Endothelial cell of umbilical vein (primary cell): ENCODE results near the gene IQGAP2. TPM values are rescaled to one million over a fixed set of nuclear protein-coding genes. Genes with fewer than 3 reads are reported as not detected.

Source experiments
- BruUV-seq: library from RNA; stranded (reverse); fragments of 400-500 nt; replicated peaks from 2 replicates; lab custom pipeline; 2021; lab: Mats Ljungman, UMichigan
- CTCF ChIA-PET: fragments of 300-600, 350-600 bp; sonication (Branson Sonifier 250); formaldehyde crosslinking; loops from one replicate; lab custom pipeline; 2021; ENCODE audit warnings: antibody characterized with exemption, inconsistent platforms; lab: Charles Lee
- POLR2A ChIA-PET: fragments of 300-600, 350-600 bp; sonication (Branson Sonifier 250); formaldehyde crosslinking; loops from one replicate; lab custom pipeline; 2021; ENCODE audit warnings: antibody characterized with exemption, inconsistent platforms; lab: Charles Lee
- DNase-seq: peaks from one replicate; pipeline ENCODE4 v3.0.0-alpha.2; 2011; ENCODE audit warnings: low read depth, low spot score
- FAIRE-seq: peaks from 2 replicates; lab custom pipeline; 2011; peaks lifted over from hg19 to GRCh38; lab: Jason Lieb, UNC
- H2AFZ ChIP-seq: 2 replicates; pipeline ENCODE4 v1.6.0; 2012; ENCODE audit warnings: low read depth, low read length, control low read depth, inconsistent platforms
- H3K27ac ChIP-seq: 2 replicates; pipeline ENCODE4 v1.5.1; 2011; ENCODE audit warnings: low read depth, mild to moderate bottlenecking, control low read depth, low read length, moderate library complexity; ENCODE audit not compliant: insufficient read depth
- H3K27me3 ChIP-seq, 2 experiments: 2 replicates each; pipeline versions ENCODE4 v1.6.0 to v1.6.1; 2011; ENCODE audit warnings: low read length in 2 of 2, mixed read lengths in 1 of 2; ENCODE audit not compliant: control insufficient read depth in 2 of 2, insufficient read depth in 2 of 2
- H3K36me3 ChIP-seq, 2 experiments: 2 replicates in 1 of 2; 3 replicates in 1 of 2; pipeline ENCODE4 v1.5.1; 2011; ENCODE audit warnings: low read length in 2 of 2, mild to moderate bottlenecking in 1 of 2, moderate library complexity in 1 of 2; ENCODE audit not compliant: control insufficient read depth in 2 of 2, insufficient read depth in 2 of 2; ENCODE audit errors: extremely low read depth in 1 of 2
- H3K4me1 ChIP-seq: 3 replicates; pipeline ENCODE4 v1.5.1; 2011; ENCODE audit warnings: mild to moderate bottlenecking, low read length; ENCODE audit not compliant: control insufficient read depth, insufficient read depth; ENCODE audit errors: extremely low read depth
- H3K4me2 ChIP-seq: 2 replicates; pipeline ENCODE4 v1.6.1; 2011; ENCODE audit warnings: low read length, control low read depth, mixed read lengths; ENCODE audit not compliant: insufficient read depth
- H3K4me3 ChIP-seq, 3 experiments: fragments of 200-600 bp in 1 of 3; sonication (generic), shearing (Covaris generic) in 1 of 3; replicated peaks in 1 of 3; 2 replicates each; pipeline ENCODE4 v1.5.1; 2011 to 2016; ENCODE audit warnings: control low read depth in 3 of 3, low read length in 3 of 3, mild to moderate bottlenecking in 2 of 3, inconsistent platforms in 1 of 3, low read depth in 1 of 3, moderate library complexity in 1 of 3; ENCODE audit not compliant: insufficient read depth in 1 of 3
- H3K79me2 ChIP-seq: 2 replicates; pipeline ENCODE4 v1.6.0; 2012; ENCODE audit warnings: low read length, inconsistent platforms; ENCODE audit not compliant: control insufficient read depth, insufficient read depth
- H3K9ac ChIP-seq: replicated peaks from 2 replicates; pipeline ENCODE3; 2011; ENCODE audit warnings: low read length, control low read depth; ENCODE audit not compliant: insufficient read depth; ENCODE audit errors: extremely low read depth
- H3K9me1 ChIP-seq: replicated peaks from 3 replicates; pipeline ENCODE4 v1.6.0; 2011; ENCODE audit warnings: mild to moderate bottlenecking, low read length; ENCODE audit not compliant: control insufficient read depth, insufficient read depth; ENCODE audit errors: extremely low read depth
- H3K9me3 ChIP-seq: replicated peaks from 2 replicates; pipeline ENCODE4 v1.5.1; 2012; ENCODE audit warnings: low read length, inconsistent platforms; ENCODE audit not compliant: control insufficient read depth, insufficient read depth
- H4K20me1 ChIP-seq: replicated peaks from 2 replicates; pipeline ENCODE3; 2011; ENCODE audit warnings: mild to moderate bottlenecking, low read length; ENCODE audit not compliant: control insufficient read depth, insufficient read depth; ENCODE audit errors: extremely low read depth
- EZH2 ChIP-seq: IDR thresholded peaks from 2 replicates; pipeline ENCODE4 v1.6.1; 2012; ENCODE audit warnings: borderline replicate concordance, low read depth, mild to moderate bottlenecking, moderate library complexity, low read length, inconsistent platforms; ENCODE audit not compliant: severe bottlenecking
- FOS ChIP-seq: IDR thresholded peaks from 2 replicates; pipeline ENCODE4 v1.6.1; 2011; ENCODE audit warnings: mild to moderate bottlenecking, low read length, moderate library complexity, borderline replicate concordance; ENCODE audit not compliant: insufficient read depth
- GATA2 ChIP-seq: IDR thresholded peaks from 2 replicates; pipeline ENCODE4 v1.7.0; 2011; ENCODE audit warnings: low read depth, mild to moderate bottlenecking, moderate library complexity, mixed read lengths, low read length; ENCODE audit not compliant: insufficient read length, insufficient read depth
- JUN ChIP-seq: IDR thresholded peaks from 2 replicates; pipeline ENCODE4 v1.6.1; 2011; ENCODE audit warnings: borderline replicate concordance, low read depth; ENCODE audit not compliant: insufficient read length, insufficient read depth
- MYC ChIP-seq: IDR thresholded peaks from one replicate; pipeline ENCODE4 v1.6.1; 2011; ENCODE audit warnings: mild to moderate bottlenecking, low read depth, low read length
- POLR2AphosphoS5 ChIP-seq: IDR thresholded peaks from 2 replicates; pipeline ENCODE4 v1.6.1; 2012; ENCODE audit warnings: low read depth, mild to moderate bottlenecking, control low read depth, low read length, moderate library complexity; ENCODE audit not compliant: insufficient read depth
- dilution Hi-C: fragments of 300-500 bp; cut with MboI; formaldehyde crosslinking; loops from one replicate; pipeline ENCODE4 v1.15.0; 2019; ENCODE audit warnings: low sequenced_read_pairs; ENCODE audit not compliant: extremely low pct_ligation_motif_present
- intact Hi-C: fragments of 100-400 bp; cut with micrococcal nuclease; formaldehyde crosslinking; loops from one replicate; pipeline ENCODE4 v1.10.0; 2022
- polyA plus RNA-seq, 4 experiments: library from polyadenylated mRNA; depleted of rRNA in 3 of 4; stranded (reverse) in 3 of 4; unstranded in 1 of 4; fragments of >200 nt; gene quantifications; 2 replicates each; pipeline versions ENCODE4 v1.2.1 to v1.2.3, GENCODE V29; 2011 to 2012; ENCODE audit warnings: missing spikeins in 1 of 4
- total RNA-seq: library from RNA; stranded (reverse); gene quantifications from 2 replicates; pipeline ENCODE4 v1.2.3, GENCODE V29; 2021
- TF ChIP-seq, protein P1 (sequence below), 2 donors: IDR thresholded peaks; 1 replicate in 1 of 2; 2 replicates in 1 of 2; pipeline ENCODE4 v1.5.1; 2011; ENCODE audit warnings: low read length in 2 of 2, mild to moderate bottlenecking in 2 of 2, moderate library complexity in 2 of 2, control low read depth in 1 of 2, inconsistent platforms in 1 of 2, low read depth in 1 of 2; ENCODE audit not compliant: insufficient read depth in 1 of 2; ENCODE audit errors: extremely low read depth in 1 of 2

IQGAP2 gene
- total and polyA plus RNA-seq, 2 donors (not counting 3 experiments of a cell fraction or from before 2014, with no cell fraction given), result 4.5 to 4.7 TPM

DNA sequence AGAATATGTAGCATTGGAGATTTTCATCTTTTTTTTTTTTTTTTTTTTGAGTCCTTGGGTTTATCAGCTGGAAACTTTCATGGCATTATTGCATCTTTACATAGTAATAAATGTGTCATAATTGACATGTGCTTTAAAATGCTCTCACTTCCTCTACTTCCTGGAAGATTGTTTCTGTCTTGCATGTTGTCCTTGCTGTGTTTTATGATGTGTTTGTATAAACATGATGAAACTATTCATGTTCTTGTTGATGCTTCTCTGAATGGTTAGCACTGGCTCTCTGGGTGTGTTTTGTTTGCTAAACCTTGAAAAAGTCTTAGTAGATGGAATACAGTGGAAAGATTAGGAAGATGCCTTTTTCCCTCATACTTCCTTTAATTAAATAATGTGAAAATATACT is 87.9 kb downstream of the IQGAP2 start:
- no peaks in the 10 kb centered on the region for H3K9me3 ChIP-seq
- TF ChIP-seq, protein P1, sequence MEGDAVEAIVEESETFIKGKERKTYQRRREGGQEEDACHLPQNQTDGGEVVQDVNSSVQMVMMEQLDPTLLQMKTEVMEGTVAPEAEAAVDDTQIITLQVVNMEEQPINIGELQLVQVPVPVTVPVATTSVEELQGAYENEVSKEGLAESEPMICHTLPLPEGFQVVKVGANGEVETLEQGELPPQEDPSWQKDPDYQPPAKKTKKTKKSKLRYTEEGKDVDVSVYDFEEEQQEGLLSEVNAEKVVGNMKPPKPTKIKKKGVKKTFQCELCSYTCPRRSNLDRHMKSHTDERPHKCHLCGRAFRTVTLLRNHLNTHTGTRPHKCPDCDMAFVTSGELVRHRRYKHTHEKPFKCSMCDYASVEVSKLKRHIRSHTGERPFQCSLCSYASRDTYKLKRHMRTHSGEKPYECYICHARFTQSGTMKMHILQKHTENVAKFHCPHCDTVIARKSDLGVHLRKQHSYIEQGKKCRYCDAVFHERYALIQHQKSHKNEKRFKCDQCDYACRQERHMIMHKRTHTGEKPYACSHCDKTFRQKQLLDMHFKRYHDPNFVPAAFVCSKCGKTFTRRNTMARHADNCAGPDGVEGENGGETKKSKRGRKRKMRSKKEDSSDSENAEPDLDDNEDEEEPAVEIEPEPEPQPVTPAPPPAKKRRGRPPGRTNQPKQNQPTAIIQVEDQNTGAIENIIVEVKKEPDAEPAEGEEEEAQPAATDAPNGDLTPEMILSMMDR (IDR thresholded peaks at IDR 0.05; ENCODE audit: extremely low read depth in 1 of 2, insufficient read depth in 1 of 2, low read depth in 1 of 2, low read length in 2 of 2), result no peak
- no peak for TF ChIP-seq MYC
- TF ChIP-seq GATA2, result no peak
- no peak for TF ChIP-seq JUN
- TF ChIP-seq EZH2, result no peak
- TF ChIP-seq FOS, result no peak
- TF ChIP-seq POLR2AphosphoS5, result no peak
- H3K27me3 ChIP-seq, result peaks cover 2% of the 10 kb centered on the region in 2 experiments

More for the DNA sequence above, 87.9 kb downstream of the IQGAP2 start:
- H3K27ac ChIP-seq, result no peak overlapping the region
- H3K4me2 ChIP-seq, result no peak overlapping the region
- H3K36me3 ChIP-seq, result no peaks in the 10 kb centered on the region
- DNase-seq (no peak), FAIRE-seq (no peak)
- ChIA-PET CTCF (no interaction called here), POLR2A (no interaction called here)
- intact Hi-C loops (no loop called here), dilution Hi-C loops (no loop called here)
- H2AFZ ChIP-seq, result no peak overlapping the region
- no peaks in the 10 kb centered on the region for H4K20me1 ChIP-seq
- BruUV-seq, result no TSS peak
- no peaks in the 10 kb centered on the region for H3K79me2 ChIP-seq
- H3K4me3 ChIP-seq, result no peak overlapping the region
- no peak overlapping the region for H3K9ac ChIP-seq
- H3K9me1 ChIP-seq, result no peaks in the 10 kb centered on the region
- H3K4me1 ChIP-seq, result no peaks in the 10 kb centered on the region
